Pancreas (tissue), 10 donors: ENCODE results near the gene PRR20G. TPM values are rescaled to one million over a fixed set of nuclear protein-coding genes. Genes with fewer than 3 reads are reported as not detected.

Source experiments
- ATAC-seq, 4 donors: fragments of 200-7000 bp; cut with Tn5 transposase; one replicate each; pipeline versions ENCODE4 v1.8.0 to v1.9.1; 2020; ENCODE audit warnings: mild to moderate bottlenecking in 4 of 4, moderate library complexity in 4 of 4
- DNase-seq, 6 donors: peaks; one replicate each; pipeline ENCODE4 v3.0.0-alpha.2; 2020
- FAIRE-seq: peaks from 2 replicates; lab custom pipeline; 2012; peaks lifted over from hg19 to GRCh38; lab: Jason Lieb, UNC
- H3K27ac ChIP-seq, 4 donors: fragments of 200-600 bp; sonication (generic); 1 replicate in 3 of 4; 2 replicates in 1 of 4; pipeline versions ENCODE4 v1.5.0 to v1.8.0; 2020
- H3K27me3 ChIP-seq, 4 donors: fragments of 200-600 bp; one replicate each; pipeline ENCODE4 v1.8.0; 2021
- H3K36me3 ChIP-seq, 3 donors: fragments of 200-600 bp; sonication (generic) in 1 of 3; one replicate each; pipeline versions ENCODE4 v1.5.0 to v1.8.0; 2020 to 2021
- H3K4me1 ChIP-seq, 3 donors: fragments of 200-600 bp; one replicate each; pipeline ENCODE4 v1.8.0; 2021
- H3K4me3 ChIP-seq, 4 donors: fragments of 200-600 bp; sonication (generic) in 2 of 4; one replicate each; pipeline versions ENCODE4 v1.5.0 to v1.8.0; 2020 to 2021
- H3K9me3 ChIP-seq, 4 donors: fragments of 200-600 bp; one replicate each; pipeline ENCODE4 v1.8.0; 2021
- WGBS, 2 donors: extraction: QIAGEN DNeasy Blood & Tissue Kit; methylation state at CpG; one replicate each; pipeline ENCODE4 v1.1.7; 2013; 5-methylcytosine and 5-hydroxymethylcytosine counted together
- intact Hi-C, 3 donors: fragments of 100-400 bp; cut with DNase I; formaldehyde crosslinking; loops; one replicate each; pipeline versions ENCODE4 v1.11.1 to v1.14.2; 2022
- polyA plus RNA-seq, 2 donors: library from polyadenylated mRNA; stranded (reverse); fragments of 200-250 nt; gene quantifications; one replicate each; pipeline ENCODE4 v1.2.3, GENCODE V29; 2013
- total RNA-seq, 6 donors: library from RNA; stranded (reverse); fragmentation: NEBNext Ultra II Directional in 4 of 6; extraction: Animal tissue kit (Norgen Biotek cat#: 25700) in 4 of 6; gene quantifications; one replicate each; pipeline versions ENCODE4 v1.2.1 to v1.2.4, GENCODE V29; 2021 to 2023
- TF ChIP-seq, protein P1 (sequence below), 4 donors: fragments of 200-600 bp; sonication (generic) in 3 of 4; IDR thresholded peaks; one replicate each; pipeline versions ENCODE4 v1.5.0 to v1.8.0; 2021; ENCODE audit warnings: antibody characterized with exemption in 4 of 4
- donor health status: healthy with polysubstance abuse.
- donor health status: DM: no; HTN: no; CAD: no; lungs with moderate emphysema.
- donor health status: DM: no; HTN: no; CAD: no.
- donor health status: control.
- donor health status: control.
- donor health status: Bipolar disorder and iron deficiency.
- donor health status: DM: yes; HTN: yes; CAD: no.
- donor health status: DM: no; HTN: no; CAD: no.
- donor health status: DM: no; HTN: no; CAD: no.
- donor health status: DM: yes; HTN: yes; CAD: no.

The PRR20G gene
- total and polyA plus RNA-seq, 8 donors: not detected

- H3K27me3 ChIP-seq: no peaks in the 10 kb centered on the region
- intact Hi-C loops: no loop called here
- FAIRE-seq (no peak), DNase-seq (no peak), ATAC-seq (no peak)
- H3K4me1 ChIP-seq: no peaks in the 10 kb centered on the region
- TF ChIP-seq, protein P1, sequence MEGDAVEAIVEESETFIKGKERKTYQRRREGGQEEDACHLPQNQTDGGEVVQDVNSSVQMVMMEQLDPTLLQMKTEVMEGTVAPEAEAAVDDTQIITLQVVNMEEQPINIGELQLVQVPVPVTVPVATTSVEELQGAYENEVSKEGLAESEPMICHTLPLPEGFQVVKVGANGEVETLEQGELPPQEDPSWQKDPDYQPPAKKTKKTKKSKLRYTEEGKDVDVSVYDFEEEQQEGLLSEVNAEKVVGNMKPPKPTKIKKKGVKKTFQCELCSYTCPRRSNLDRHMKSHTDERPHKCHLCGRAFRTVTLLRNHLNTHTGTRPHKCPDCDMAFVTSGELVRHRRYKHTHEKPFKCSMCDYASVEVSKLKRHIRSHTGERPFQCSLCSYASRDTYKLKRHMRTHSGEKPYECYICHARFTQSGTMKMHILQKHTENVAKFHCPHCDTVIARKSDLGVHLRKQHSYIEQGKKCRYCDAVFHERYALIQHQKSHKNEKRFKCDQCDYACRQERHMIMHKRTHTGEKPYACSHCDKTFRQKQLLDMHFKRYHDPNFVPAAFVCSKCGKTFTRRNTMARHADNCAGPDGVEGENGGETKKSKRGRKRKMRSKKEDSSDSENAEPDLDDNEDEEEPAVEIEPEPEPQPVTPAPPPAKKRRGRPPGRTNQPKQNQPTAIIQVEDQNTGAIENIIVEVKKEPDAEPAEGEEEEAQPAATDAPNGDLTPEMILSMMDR (IDR thresholded peaks at IDR 0.05): no peak
- H3K4me3 ChIP-seq: no peak overlapping the region
- 95 to 99% methylated on average over 3 of the region's 3 CpGs for WGBS, 2 donors
- H3K36me3 ChIP-seq: no peaks in the 10 kb centered on the region
- no peak overlapping the region for H3K27ac ChIP-seq
- H3K9me3 ChIP-seq: no peaks in the 10 kb centered on the region
These were observed 25.3 kb downstream of the PRR20G start for GRCh38 chr3:127262533-127262932.

GRCh38 chr3:127261925-127262324 lies 25.9 kb downstream of the PRR20G start:
- intact Hi-C loops: no loop called here
- H3K27me3 ChIP-seq: no peaks in the 10 kb centered on the region
- DNase-seq (no peak), FAIRE-seq (no peak), ATAC-seq (no peak)
- H3K4me3 ChIP-seq: no peak overlapping the region
- no peak overlapping the region for H3K27ac ChIP-seq
- no peaks in the 10 kb centered on the region for H3K4me1 ChIP-seq
- WGBS, 2 donors: 65 to 75% methylated on average over 7 of the region's 7 CpGs
- TF ChIP-seq, protein P1 (IDR thresholded peaks at IDR 0.05): no peak
- no peaks in the 10 kb centered on the region for H3K9me3 ChIP-seq
- no peaks in the 10 kb centered on the region for H3K36me3 ChIP-seq

GRCh38 chr3:127260826-127261555 lies 26.9 kb downstream of the PRR20G start:
- TF ChIP-seq, protein P1 (IDR thresholded peaks at IDR 0.05): no peak
- ATAC-seq: no peak
- 73 to 82% methylated on average over 6 of the region's 6 CpGs for WGBS, 2 donors

DNA sequence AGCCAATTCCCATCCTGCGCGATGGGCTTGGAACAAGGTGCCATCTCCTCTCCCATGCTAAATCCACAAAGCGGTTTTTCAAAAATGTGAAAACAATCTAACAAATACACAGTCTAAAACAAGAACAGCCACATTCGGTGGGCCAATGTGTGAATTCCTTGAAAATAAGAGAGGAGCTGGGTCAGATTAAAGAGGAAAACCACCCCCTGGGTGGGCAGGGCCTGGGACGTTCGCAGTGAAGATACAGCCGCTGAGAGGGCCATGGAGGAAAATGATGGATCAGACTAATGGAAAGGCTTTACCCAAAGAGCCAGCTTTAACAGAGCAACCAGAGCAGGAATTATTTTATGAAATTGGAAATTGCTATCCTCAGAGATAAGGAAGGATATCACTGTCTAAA lies 27.4 kb downstream of the PRR20G start:
- no peak for FAIRE-seq

More at GRCh38 chr3:127260826-127261555, 26.9 kb downstream of the PRR20G start:
- FAIRE-seq (no peak), DNase-seq (no peak)
- Histone ChIP-seq H3K4me3 (no peak overlapping the region), H3K27me3 (no peaks in the 10 kb centered on the region), H3K27ac (no peak overlapping the region), H3K36me3 (no peaks in the 10 kb centered on the region), H3K9me3 (no peaks in the 10 kb centered on the region), H3K4me1 (no peaks in the 10 kb centered on the region)
- intact Hi-C loops: no loop called here

More for the DNA sequence above, 27.4 kb downstream of the PRR20G start:
- 86 to 90% methylated on average over 7 of the region's 7 CpGs for WGBS, 2 donors
- H3K27ac ChIP-seq: no peak overlapping the region
- no peak overlapping the region for H3K4me3 ChIP-seq
- DNase-seq: no peak
- no peaks in the 10 kb centered on the region for H3K36me3 ChIP-seq
- ATAC-seq: no peak
- intact Hi-C loops: no loop called here
- H3K9me3 ChIP-seq: no peaks in the 10 kb centered on the region
- TF ChIP-seq, protein P1 (IDR thresholded peaks at IDR 0.05): no peak
- no peaks in the 10 kb centered on the region for H3K4me1 ChIP-seq
- no peaks in the 10 kb centered on the region for H3K27me3 ChIP-seq
